H9 (cell line): ENCODE measurements around the gene ST6GALNAC6. TPM values are rescaled to one million over a fixed set of nuclear protein-coding genes. Genes with fewer than 3 reads are reported as not detected.

Source experiments
- DNase-seq: peaks from one replicate; pipeline ENCODE4 v3.0.0-alpha.2; 2017
- H2AFZ ChIP-seq: one replicate; pipeline ENCODE4 v1.6.1; 2013; ENCODE audit warnings: mild to moderate bottlenecking, low read length, control low read depth, moderate library complexity
- H2AK5ac ChIP-seq: 2 replicates; pipeline ENCODE4 v1.6.1; 2013; ENCODE audit warnings: low read length, control low read depth, mixed read lengths; ENCODE audit not compliant: insufficient read length
- H2BK120ac ChIP-seq: one replicate; pipeline ENCODE4 v1.6.1; 2013; ENCODE audit warnings: low read depth, mild to moderate bottlenecking, low read length, control low read depth, inconsistent platforms; ENCODE audit not compliant: poor library complexity, severe bottlenecking
- H2BK12ac ChIP-seq: 2 replicates; pipeline ENCODE4 v1.6.1; 2013; ENCODE audit warnings: low read length, control low read depth, mixed read lengths, low read depth; ENCODE audit not compliant: insufficient read length
- H2BK15ac ChIP-seq: 2 replicates; pipeline ENCODE4 v1.6.1; 2013; ENCODE audit warnings: low read depth, low read length, control low read depth
- H2BK20ac ChIP-seq: one replicate; pipeline ENCODE4 v1.6.1; 2013; ENCODE audit warnings: low read depth, mild to moderate bottlenecking, low read length, control low read depth, inconsistent platforms; ENCODE audit not compliant: poor library complexity, severe bottlenecking
- H2BK5ac ChIP-seq: 2 replicates; pipeline ENCODE4 v1.6.1; 2013; ENCODE audit warnings: low read length, control low read depth, mixed read lengths; ENCODE audit not compliant: insufficient read length
- H3K14ac ChIP-seq: 2 replicates; pipeline ENCODE4 v1.6.1; 2013; ENCODE audit warnings: low read length, control low read depth; ENCODE audit not compliant: insufficient read depth
- H3K18ac ChIP-seq: 2 replicates; pipeline ENCODE4 v1.6.1; 2013; ENCODE audit warnings: low read depth, mild to moderate bottlenecking, mixed read lengths, low read length, control low read depth; ENCODE audit not compliant: insufficient read length
- H3K23ac ChIP-seq: 2 replicates; pipeline ENCODE4 v1.6.1; 2013; ENCODE audit warnings: low read length, control low read depth, mixed read lengths, low read depth; ENCODE audit not compliant: insufficient read length
- H3K23me2 ChIP-seq: 2 replicates; pipeline ENCODE4 v1.6.1; 2013; ENCODE audit warnings: low read depth, mild to moderate bottlenecking, mixed read lengths, low read length, control low read depth; ENCODE audit not compliant: insufficient read length, poor library complexity, severe bottlenecking
- H3K27ac ChIP-seq: 2 replicates; pipeline ENCODE4 v1.5.1; 2013; ENCODE audit warnings: low read length, control low read depth, mixed read lengths, low read depth; ENCODE audit not compliant: insufficient read length
- H3K27me3 ChIP-seq: 2 replicates; pipeline ENCODE4 v1.6.1; 2013; ENCODE audit warnings: low read length, control low read depth, inconsistent platforms; ENCODE audit not compliant: insufficient read depth
- H3K4ac ChIP-seq: 2 replicates; pipeline ENCODE4 v1.6.1; 2013; ENCODE audit warnings: low read depth, mild to moderate bottlenecking, control low read depth, inconsistent platforms, low read length, moderate library complexity
- H3K4me1 ChIP-seq: 2 replicates; pipeline ENCODE4 v1.6.1; 2013; ENCODE audit warnings: low read length, control low read depth, inconsistent platforms; ENCODE audit not compliant: insufficient read depth
- H3K4me2 ChIP-seq: 2 replicates; pipeline ENCODE4 v1.6.1; 2013; ENCODE audit warnings: low read length, control low read depth, mixed read lengths; ENCODE audit not compliant: insufficient read length, insufficient read depth
- H3K56ac ChIP-seq: 2 replicates; pipeline ENCODE4 v1.6.1; 2013; ENCODE audit warnings: low read depth, mild to moderate bottlenecking, mixed read lengths, low read length, control low read depth; ENCODE audit not compliant: insufficient read length
- H3K79me1 ChIP-seq: 2 replicates; pipeline ENCODE4 v1.6.1; 2013; ENCODE audit warnings: low read depth, mild to moderate bottlenecking, moderate library complexity, low read length, control low read depth, inconsistent platforms; ENCODE audit not compliant: insufficient read depth, poor library complexity, severe bottlenecking
- H3K79me2 ChIP-seq: 2 replicates; pipeline ENCODE4 v1.6.1; 2013; ENCODE audit warnings: low read length, control low read depth, inconsistent platforms; ENCODE audit not compliant: insufficient read depth
- H3K9ac ChIP-seq: 2 replicates; pipeline ENCODE4 v1.6.1; 2013; ENCODE audit warnings: low read length, control low read depth, mixed read lengths; ENCODE audit not compliant: insufficient read length; ENCODE audit errors: extremely low read depth
- H3K9me3 ChIP-seq: one replicate; pipeline ENCODE4 v1.6.1; 2013; ENCODE audit warnings: low read depth, low read length, inconsistent platforms; ENCODE audit not compliant: control insufficient read depth
- H3T11ph ChIP-seq: one replicate; pipeline ENCODE4 v1.6.1; 2013; ENCODE audit warnings: mild to moderate bottlenecking, low read length, control low read depth, inconsistent platforms
- H4K20me1 ChIP-seq: one replicate; pipeline ENCODE4 v1.6.1; 2013; ENCODE audit not compliant: control insufficient read depth, insufficient read length, insufficient read depth
- H4K5ac ChIP-seq: 2 replicates; pipeline ENCODE4 v1.6.1; 2013; ENCODE audit warnings: low read depth, mild to moderate bottlenecking, mixed read lengths, low read length, control low read depth; ENCODE audit not compliant: insufficient read length
- H4K8ac ChIP-seq: replicated peaks from 2 replicates; pipeline ENCODE4 v1.6.1; 2013; ENCODE audit warnings: low read length, control low read depth, mixed read lengths, low read depth; ENCODE audit not compliant: insufficient read length
- H4K91ac ChIP-seq: 2 replicates; pipeline ENCODE4 v1.6.1; 2013; ENCODE audit warnings: low read depth, mild to moderate bottlenecking, moderate library complexity, mixed read lengths, low read length, control low read depth; ENCODE audit not compliant: insufficient read length
- H3K27ac Mint-ChIP-seq, 3 experiments: 2 replicates in 2 of 3; 3 replicates in 1 of 3; pipeline ENCODE4 v1.8.0; 2020 to 2021; ENCODE audit warnings: mixed read lengths in 3 of 3, mild to moderate bottlenecking in 1 of 3, moderate library complexity in 1 of 3
- H3K27me3 Mint-ChIP-seq: 2 replicates; pipeline ENCODE4 v1.8.0; 2021; ENCODE audit warnings: low read depth, mild to moderate bottlenecking, moderate library complexity, mixed read lengths
- H3K36me3 Mint-ChIP-seq, 3 experiments: 2 replicates in 2 of 3; 3 replicates in 1 of 3; pipeline ENCODE4 v1.8.0; 2020 to 2021; ENCODE audit warnings: low read depth in 3 of 3, mixed read lengths in 3 of 3; ENCODE audit not compliant: insufficient read depth in 1 of 3
- H3K4me1 Mint-ChIP-seq, 2 experiments: 2 replicates each; pipeline ENCODE4 v1.8.0; 2020; ENCODE audit warnings: mixed read lengths in 2 of 2
- H3K4me3 Mint-ChIP-seq, 2 experiments: 2 replicates in 1 of 2; 3 replicates in 1 of 2; pipeline ENCODE4 v1.8.0; 2020 to 2021; ENCODE audit warnings: mild to moderate bottlenecking in 2 of 2, mixed read lengths in 2 of 2, moderate library complexity in 1 of 2
- H3K9me3 Mint-ChIP-seq, 2 experiments: 2 replicates in 1 of 2; 3 replicates in 1 of 2; pipeline ENCODE4 v1.8.0; 2020; ENCODE audit warnings: mild to moderate bottlenecking in 2 of 2, mixed read lengths in 2 of 2, moderate library complexity in 1 of 2
- WGBS: extraction: QIAGEN DNeasy Blood & Tissue Kit; methylation state at CpG from one replicate; pipeline ENCODE4 v1.1.7; 2013; ENCODE audit warnings: missing lambda C conversion rate, low lambda C conversion rate, mixed read lengths; ENCODE audit not compliant: insufficient read length; ENCODE audit errors: extremely low coverage; 5-methylcytosine and 5-hydroxymethylcytosine counted together
- total RNA-seq: library from RNA; stranded (reverse); gene quantifications from 2 replicates; pipeline ENCODE4 v1.2.1, GENCODE V29; 2021
- TF ChIP-seq, protein P1 (sequence below): fragments of 200-600 bp; sonication (generic); conservative IDR thresholded peaks from 3 replicates; pipeline ENCODE4 v1.8.0; 2021; ENCODE audit warnings: antibody characterized with exemption, mild to moderate bottlenecking

ST6GALNAC6 gene
- total RNA-seq, 1 experiment from 2014 or later, result 29.8 TPM

DNA sequence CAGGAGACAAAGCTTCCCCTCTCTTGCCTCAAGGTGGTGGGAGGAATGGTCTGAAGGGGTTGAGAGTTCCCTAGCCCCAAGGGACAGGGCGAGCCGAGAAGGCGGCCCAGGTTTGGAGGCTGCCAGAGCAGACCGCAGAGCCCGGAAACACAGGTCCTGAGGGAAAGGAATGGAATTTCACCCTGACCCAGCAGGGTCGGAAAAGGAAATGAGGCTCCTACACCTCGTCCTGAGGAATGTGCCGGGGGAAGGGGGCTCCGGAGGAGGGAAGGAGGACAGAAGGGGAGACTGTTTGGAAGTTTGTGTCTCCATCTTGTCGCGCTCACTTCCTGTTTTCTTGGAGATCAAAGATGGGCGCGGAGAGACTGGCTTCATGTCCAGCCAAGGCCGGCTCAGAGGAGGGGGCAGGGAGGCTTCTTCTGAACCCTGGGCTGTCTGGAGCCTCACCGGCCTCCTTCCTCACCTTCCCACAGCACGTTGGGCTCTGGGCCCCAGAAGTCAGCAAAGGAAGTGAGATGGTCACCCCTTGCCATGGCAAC lies 54.5 kb downstream of the ST6GALNAC6 start:
- H4K5ac ChIP-seq, result peak overlapping the region; percentile 25
- peak overlapping the region; percentile 23 to 86 (median 85); a peak in 4 of 7 replicates for H3K27ac Mint-ChIP-seq

More for the DNA sequence above, 54.5 kb downstream of the ST6GALNAC6 start:
- Mint-ChIP-seq H3K4me1 (peaks cover 4 to 6% of the 10 kb centered on the region in 2 experiments; a peak in 3 of 4 replicates), H3K36me3 (peaks cover 0 to 8% (median 4%) of the 10 kb centered on the region in 3 experiments; a peak in 3 of 7 replicates), H3K27me3 (peaks cover 2% of the 10 kb centered on the region), H3K4me3 (no peak overlapping the region), H3K9me3 (peaks cover 5 to 12% of the 10 kb centered on the region in 2 experiments; a peak in 3 of 5 replicates)
- Histone ChIP-seq H2BK20ac (no peak overlapping the region), H2BK15ac (no peak overlapping the region), H4K8ac (no peak overlapping the region), H3K18ac (peak overlapping the region; percentile 45), H3K79me1 (no peaks in the 10 kb centered on the region), H2AK5ac (no peak overlapping the region), H3K4me2 (no peak overlapping the region), H3K4me1 (no peaks in the 10 kb centered on the region), H3K56ac (no peak overlapping the region), H4K91ac (peak overlapping the region; percentile 44), H3K23ac (no peak overlapping the region), H3K9me3 (no peaks in the 10 kb centered on the region), H2AFZ (peak overlapping the region; percentile 53), H2BK12ac (no peak overlapping the region), H2BK5ac (no peak overlapping the region), H3K4ac (no peak overlapping the region), H3K23me2 (no peaks in the 10 kb centered on the region), H3T11ph (no peak overlapping the region), H3K9ac (no peak overlapping the region), H2BK120ac (no peak overlapping the region), H3K27me3 (no peaks in the 10 kb centered on the region), H3K14ac (peak overlapping the region; percentile 54), H3K79me2 (no peaks in the 10 kb centered on the region), H4K20me1 (no peaks in the 10 kb centered on the region), H3K27ac (no peak overlapping the region)
- TF ChIP-seq, protein P1, sequence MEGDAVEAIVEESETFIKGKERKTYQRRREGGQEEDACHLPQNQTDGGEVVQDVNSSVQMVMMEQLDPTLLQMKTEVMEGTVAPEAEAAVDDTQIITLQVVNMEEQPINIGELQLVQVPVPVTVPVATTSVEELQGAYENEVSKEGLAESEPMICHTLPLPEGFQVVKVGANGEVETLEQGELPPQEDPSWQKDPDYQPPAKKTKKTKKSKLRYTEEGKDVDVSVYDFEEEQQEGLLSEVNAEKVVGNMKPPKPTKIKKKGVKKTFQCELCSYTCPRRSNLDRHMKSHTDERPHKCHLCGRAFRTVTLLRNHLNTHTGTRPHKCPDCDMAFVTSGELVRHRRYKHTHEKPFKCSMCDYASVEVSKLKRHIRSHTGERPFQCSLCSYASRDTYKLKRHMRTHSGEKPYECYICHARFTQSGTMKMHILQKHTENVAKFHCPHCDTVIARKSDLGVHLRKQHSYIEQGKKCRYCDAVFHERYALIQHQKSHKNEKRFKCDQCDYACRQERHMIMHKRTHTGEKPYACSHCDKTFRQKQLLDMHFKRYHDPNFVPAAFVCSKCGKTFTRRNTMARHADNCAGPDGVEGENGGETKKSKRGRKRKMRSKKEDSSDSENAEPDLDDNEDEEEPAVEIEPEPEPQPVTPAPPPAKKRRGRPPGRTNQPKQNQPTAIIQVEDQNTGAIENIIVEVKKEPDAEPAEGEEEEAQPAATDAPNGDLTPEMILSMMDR, result no peak
- peak; percentile 64 for DNase-seq
- WGBS, result no CpG with 5 or more reads among the region's 16 CpGs
